ENCODE results near the gene ELOVL2.
"Not testable (repeated sequence)": the region's sequence is repeated elsewhere in the genome, so short reads cannot be mapped to it uniquely, and the experiment has no call there.

ELOVL2 gene

GRCh38 chr6:11008821-11009220 lies 35.3 kb downstream of the ELOVL2 start:
- no peak for ATAC-seq (replicated peaks)
- Mint-ChIP-seq H3K4me3 (no peak overlapping the region), H3K9me3 (no peaks in the 10 kb centered on the region), H3K4me1 (ENCODE audit: low read depth in 2 of 2) (no peaks in the 10 kb centered on the region), H3K27me3 (peaks cover 26 to 31% of the 10 kb centered on the region in 2 donors), H3K27ac (no peak overlapping the region), H3K36me3 (ENCODE audit: insufficient read depth) (no peaks in the 10 kb centered on the region)
- DNase-seq: no peak

GRCh38 chr6:11007715-11008608 lies 36.1 kb downstream of the ELOVL2 start:
- no peaks in the 10 kb centered on the region for H3K9me3 Mint-ChIP-seq
- no peak overlapping the region for H3K4me3 Mint-ChIP-seq
- no peak overlapping the region for H3K27ac Mint-ChIP-seq
- ATAC-seq (replicated peaks) (no peak), DNase-seq (no peak)
- H3K4me1 Mint-ChIP-seq (ENCODE audit: low read depth in 2 of 2): no peaks in the 10 kb centered on the region
- peaks cover 28% of the 10 kb centered on the region in 2 donors for H3K27me3 Mint-ChIP-seq
- no peaks in the 10 kb centered on the region for H3K36me3 Mint-ChIP-seq (ENCODE audit: insufficient read depth)

GRCh38 chr6:11006061-11006460 lies 38.0 kb downstream of the ELOVL2 start:
- no peaks in the 10 kb centered on the region for H3K9me3 Mint-ChIP-seq
- no peak overlapping the region for H3K27ac Mint-ChIP-seq
- no peak overlapping the region for H3K4me3 Mint-ChIP-seq
- H3K27me3 Mint-ChIP-seq: peaks cover 26 to 44% of the 10 kb centered on the region in 2 donors
- ATAC-seq (replicated peaks) (no peak), DNase-seq (no peak)
- no peaks in the 10 kb centered on the region for H3K36me3 Mint-ChIP-seq (ENCODE audit: insufficient read depth)
- H3K4me1 Mint-ChIP-seq (ENCODE audit: low read depth in 2 of 2): no peaks in the 10 kb centered on the region

DNA sequence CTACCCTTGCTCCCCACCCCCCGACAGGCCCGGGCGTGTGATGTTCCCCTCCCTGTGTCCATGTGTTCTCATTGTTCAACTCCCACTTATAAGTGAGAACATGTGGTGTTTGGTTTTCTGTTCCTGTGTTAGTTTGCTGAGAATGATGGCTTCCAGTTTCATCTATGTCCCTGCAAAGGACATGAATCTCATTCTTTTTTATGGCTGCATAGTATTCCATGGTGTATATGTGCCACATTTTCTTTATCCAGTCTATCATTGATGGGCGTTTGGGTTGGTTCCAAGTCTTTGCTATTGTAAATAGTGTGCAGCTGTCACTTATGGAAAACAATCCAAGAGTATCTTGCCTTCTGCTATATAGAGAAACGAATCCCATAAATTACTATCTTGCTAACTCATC lies 40.8 kb downstream of the ELOVL2 start:
- H3K4me1 Mint-ChIP-seq (ENCODE audit: low read depth in 2 of 2); H3K4me3 Mint-ChIP-seq; ATAC-seq (replicated peaks); H3K36me3 Mint-ChIP-seq (ENCODE audit: insufficient read depth); H3K27ac Mint-ChIP-seq; H3K9me3 Mint-ChIP-seq; DNase-seq: not testable (repeated sequence)
- H3K27me3 Mint-ChIP-seq: peaks cover 28 to 33% of the 10 kb centered on the region in 2 donors

DNA sequence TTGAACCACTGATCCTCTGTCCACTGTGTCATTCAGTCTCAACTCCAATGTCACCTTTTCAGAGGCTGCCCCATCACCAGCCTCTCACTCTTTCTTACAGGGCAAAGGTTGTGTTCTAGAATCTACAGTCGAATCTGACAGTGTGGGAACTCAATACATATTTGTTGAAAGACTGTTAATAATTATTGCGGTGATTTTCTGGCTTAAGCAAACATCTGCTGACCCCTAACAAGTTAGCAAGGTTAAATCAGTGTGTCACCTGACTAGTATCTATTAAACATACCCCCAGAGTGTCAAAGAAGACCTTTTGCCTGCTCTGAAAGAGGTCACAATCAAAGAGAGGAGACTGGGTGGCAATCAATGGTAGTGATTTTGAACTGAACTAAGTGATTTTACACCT lies 41.9 kb downstream of the ELOVL2 start:
- DNase-seq: no peak
- H3K27ac Mint-ChIP-seq: no peak overlapping the region
- H3K27me3 Mint-ChIP-seq: peaks cover 33 to 35% of the 10 kb centered on the region in 2 donors
- no peak overlapping the region for H3K4me3 Mint-ChIP-seq
- H3K36me3 Mint-ChIP-seq (ENCODE audit: insufficient read depth): no peaks in the 10 kb centered on the region
- no peaks in the 10 kb centered on the region for H3K4me1 Mint-ChIP-seq (ENCODE audit: low read depth in 2 of 2)
- H3K9me3 Mint-ChIP-seq: no peaks in the 10 kb centered on the region
- ATAC-seq (replicated peaks): no peak

DNA sequence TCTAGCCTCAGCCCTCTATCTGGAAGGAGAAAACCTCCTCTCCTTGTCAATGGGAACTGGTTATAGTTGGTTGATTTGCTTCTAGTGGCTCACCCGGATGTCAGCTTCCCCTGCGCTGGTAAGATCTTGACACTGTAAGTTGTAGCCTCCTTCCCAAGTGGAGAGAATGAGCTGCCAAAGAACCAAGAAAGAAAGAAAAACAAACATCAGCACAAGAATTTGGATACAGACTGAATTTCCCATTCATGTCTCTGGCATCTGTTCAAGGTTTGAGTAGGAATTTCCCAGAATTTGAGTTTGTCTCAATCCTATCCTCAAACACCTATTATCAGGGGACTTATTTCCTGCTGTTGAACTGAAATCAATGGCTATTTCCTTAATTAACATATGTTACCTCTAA lies 44.1 kb downstream of the ELOVL2 start:
- no peaks in the 10 kb centered on the region for H3K9me3 Mint-ChIP-seq
- peaks cover 33 to 35% of the 10 kb centered on the region in 2 donors for H3K27me3 Mint-ChIP-seq
- no peak for ATAC-seq (replicated peaks)
- no peaks in the 10 kb centered on the region for H3K36me3 Mint-ChIP-seq (ENCODE audit: insufficient read depth)
- no peak overlapping the region for H3K4me3 Mint-ChIP-seq
- H3K27ac Mint-ChIP-seq: no peak overlapping the region
- no peak for DNase-seq
- no peaks in the 10 kb centered on the region for H3K4me1 Mint-ChIP-seq (ENCODE audit: low read depth in 2 of 2)

DNA sequence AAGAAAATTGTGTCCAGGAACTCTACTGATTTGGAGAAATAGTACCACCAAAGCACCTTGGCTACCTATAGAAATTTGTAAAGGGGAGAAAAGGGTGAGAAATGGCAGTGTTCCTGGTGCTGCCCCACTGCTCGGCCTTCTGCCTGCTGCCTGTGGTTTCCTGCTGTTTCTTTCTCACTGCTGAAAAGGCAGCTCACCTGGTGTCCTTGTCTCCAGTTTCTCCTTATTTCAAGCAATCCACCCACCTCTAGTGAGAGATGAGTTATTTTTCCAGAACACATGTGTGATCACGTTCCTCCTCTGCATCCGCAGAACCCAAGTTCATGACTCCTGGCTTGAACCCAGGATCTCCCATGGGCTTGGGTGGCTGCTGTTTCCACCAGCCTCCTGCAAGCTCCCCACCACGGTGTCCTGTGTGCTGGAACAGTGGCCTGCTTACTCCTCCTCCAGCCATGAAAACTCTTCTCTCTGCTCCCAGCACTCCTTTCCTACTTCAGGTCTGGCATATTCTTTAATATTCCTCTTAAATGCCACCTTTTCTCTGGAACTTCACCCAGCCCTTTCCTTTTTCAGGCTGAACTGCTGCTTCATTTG lies 48.9 kb downstream of the ELOVL2 start:
- peaks cover 19 to 23% of the 10 kb centered on the region in 2 donors for H3K27me3 Mint-ChIP-seq

GRCh38 chr6:10993896-10994295 lies 50.2 kb downstream of the ELOVL2 start:
- Mint-ChIP-seq H3K4me3 (no peak overlapping the region), H3K27ac (no peak overlapping the region), H3K9me3 (no peaks in the 10 kb centered on the region), H3K36me3 (ENCODE audit: insufficient read depth) (no peaks in the 10 kb centered on the region), H3K4me1 (ENCODE audit: low read depth in 2 of 2) (no peaks in the 10 kb centered on the region), H3K27me3 (peaks cover 12 to 16% of the 10 kb centered on the region in 2 donors)
- ATAC-seq (replicated peaks): no peak
- DNase-seq: no peak

More for the DNA sequence above, 48.9 kb downstream of the ELOVL2 start:
- Mint-ChIP-seq H3K4me3 (no peak overlapping the region), H3K36me3 (ENCODE audit: insufficient read depth) (no peaks in the 10 kb centered on the region), H3K9me3 (no peaks in the 10 kb centered on the region), H3K4me1 (ENCODE audit: low read depth in 2 of 2) (no peaks in the 10 kb centered on the region), H3K27ac (no peak overlapping the region)
- ATAC-seq (replicated peaks): no peak
- DNase-seq: no peak

DNA sequence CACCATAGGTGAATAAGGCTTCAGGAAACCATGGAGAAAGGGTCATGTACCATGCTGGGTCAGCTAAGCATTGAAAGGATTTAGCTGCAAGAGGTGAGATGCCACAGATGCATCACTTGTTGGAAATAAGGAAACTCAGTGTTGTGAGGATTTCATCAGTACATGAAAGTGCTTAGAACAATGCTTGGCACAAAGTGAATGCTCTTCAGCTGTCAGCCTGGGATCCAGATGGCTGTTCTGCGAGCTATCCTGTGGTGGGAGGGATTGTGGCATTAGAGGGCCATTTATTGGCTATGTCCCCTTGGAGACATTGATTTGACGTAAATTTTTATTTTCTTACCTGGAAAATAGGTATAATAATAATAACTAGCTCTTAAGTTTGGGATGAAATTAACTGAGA lies 53.0 kb downstream of the ELOVL2 start:
- H3K4me1 Mint-ChIP-seq (ENCODE audit: low read depth in 2 of 2): no peaks in the 10 kb centered on the region
- no peak overlapping the region for H3K4me3 Mint-ChIP-seq
- H3K27me3 Mint-ChIP-seq: peaks cover 25 to 33% of the 10 kb centered on the region in 2 donors
- no peak for ATAC-seq (replicated peaks)
- no peak overlapping the region for H3K27ac Mint-ChIP-seq
- no peak for DNase-seq
- no peaks in the 10 kb centered on the region for H3K36me3 Mint-ChIP-seq (ENCODE audit: insufficient read depth)
- H3K9me3 Mint-ChIP-seq: peaks cover 0 to 2% of the 10 kb centered on the region in 2 donors

- no peak for ATAC-seq (replicated peaks)
Measured at GRCh38 chr6:10989587-10989986, 54.5 kb downstream of the ELOVL2 start.

DNA sequence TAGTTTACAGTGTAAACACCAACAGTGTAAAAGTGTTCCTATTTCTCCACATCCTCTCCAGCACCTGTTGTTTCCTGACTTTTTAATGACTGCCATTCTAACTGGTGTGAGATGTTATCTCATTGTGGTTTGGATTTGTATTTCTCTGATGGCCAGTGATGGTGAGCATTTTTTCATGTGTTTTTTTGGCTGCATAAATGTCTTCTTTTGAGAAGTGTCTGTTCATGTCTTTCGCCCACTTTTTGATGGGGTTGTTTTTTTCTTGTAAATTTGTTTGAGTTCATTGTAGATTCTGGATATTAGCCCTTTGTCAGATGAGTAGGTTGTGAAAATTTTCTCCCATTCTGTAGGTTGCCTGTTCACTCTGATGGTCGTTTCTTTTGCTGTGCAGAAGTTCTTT lies 59.1 kb downstream of the ELOVL2 start:
- peaks cover 32 to 43% of the 10 kb centered on the region in 2 donors for H3K27me3 Mint-ChIP-seq
- not testable (repeated sequence) for H3K36me3 Mint-ChIP-seq (ENCODE audit: insufficient read depth); H3K27ac Mint-ChIP-seq; H3K4me1 Mint-ChIP-seq (ENCODE audit: low read depth in 2 of 2); H3K9me3 Mint-ChIP-seq; H3K4me3 Mint-ChIP-seq; DNase-seq; ATAC-seq (replicated peaks)

More at GRCh38 chr6:10989587-10989986, 54.5 kb downstream of the ELOVL2 start:
- no peaks in the 10 kb centered on the region for H3K4me1 Mint-ChIP-seq (ENCODE audit: low read depth in 2 of 2)
- H3K4me3 Mint-ChIP-seq: no peak overlapping the region
- no peak for DNase-seq
- H3K27ac Mint-ChIP-seq: no peak overlapping the region
- H3K36me3 Mint-ChIP-seq (ENCODE audit: insufficient read depth): no peaks in the 10 kb centered on the region
- peaks cover 0 to 2% of the 10 kb centered on the region in 2 donors for H3K9me3 Mint-ChIP-seq
- H3K27me3 Mint-ChIP-seq: peaks cover 25 to 33% of the 10 kb centered on the region in 2 donors

DNA sequence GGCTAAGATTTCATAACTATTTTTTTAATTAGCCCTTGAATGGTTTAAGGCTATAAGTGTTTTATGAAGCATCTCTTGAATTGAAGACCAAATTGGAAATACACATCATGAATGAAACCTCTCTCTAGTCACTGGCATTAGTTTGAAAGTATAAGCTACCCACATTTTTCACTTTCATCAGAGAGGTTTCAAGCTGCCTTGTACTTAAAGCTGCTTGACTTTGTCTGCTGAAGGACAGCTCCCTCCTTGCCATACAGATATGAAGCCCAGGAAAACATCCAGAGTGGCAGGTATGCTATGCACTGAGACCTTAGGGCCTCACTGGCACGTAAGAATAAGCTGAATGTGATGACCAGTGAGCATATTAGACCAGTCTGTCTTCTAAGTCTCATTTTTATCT lies 62.7 kb downstream of the ELOVL2 start:
- ATAC-seq (replicated peaks): no peak
- Mint-ChIP-seq H3K36me3 (ENCODE audit: insufficient read depth) (no peaks in the 10 kb centered on the region), H3K27me3 (peaks cover 23 to 24% of the 10 kb centered on the region in 2 donors), H3K27ac (no peak overlapping the region), H3K9me3 (peaks cover 0 to 4% of the 10 kb centered on the region in 2 donors), H3K4me1 (ENCODE audit: low read depth in 2 of 2) (no peaks in the 10 kb centered on the region), H3K4me3 (no peak overlapping the region)
- DNase-seq: no peak

DNA sequence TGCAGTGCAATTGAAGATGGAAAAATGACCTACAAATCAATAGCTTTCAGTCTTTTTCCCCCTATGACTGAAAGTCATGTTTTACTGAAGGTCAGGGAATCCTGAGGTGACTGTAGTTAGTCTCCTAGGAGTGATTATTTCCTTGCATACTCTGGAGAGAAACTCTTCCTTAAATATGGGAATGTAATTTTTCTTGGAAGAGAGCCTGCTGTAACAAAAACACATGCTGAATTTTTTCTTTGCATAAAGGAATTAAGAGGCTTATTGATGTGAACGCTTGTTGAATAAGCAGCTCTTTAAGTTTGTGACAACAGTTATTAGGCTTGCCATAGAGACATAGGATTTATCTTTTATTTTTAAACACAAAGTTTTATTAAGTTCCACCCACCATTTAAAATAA lies 64.5 kb downstream of the ELOVL2 start:
- H3K4me3 Mint-ChIP-seq: no peak overlapping the region
- no peak for ATAC-seq (replicated peaks)

More for the DNA sequence above, 64.5 kb downstream of the ELOVL2 start:
- Mint-ChIP-seq H3K9me3 (peaks cover 0 to 4% of the 10 kb centered on the region in 2 donors), H3K27ac (no peak overlapping the region), H3K4me1 (ENCODE audit: low read depth in 2 of 2) (no peaks in the 10 kb centered on the region), H3K36me3 (ENCODE audit: insufficient read depth) (no peaks in the 10 kb centered on the region), H3K27me3 (peaks cover 23 to 24% of the 10 kb centered on the region in 2 donors)
- no peak for DNase-seq

All from effector memory CD8-positive, alpha-beta T cell (primary cell).